K562 (cell line): ENCODE results near the gene SEC24C. TPM values are rescaled to one million over a fixed set of nuclear protein-coding genes. Genes with fewer than 3 reads are reported as not detected.

ENCODE experiments used
- ATAC-seq: fragments of 200-7000 bp; cut with Tn5 transposase; 3 replicates; pipeline ENCODE4 v1.9.1; 2020; ENCODE audit warnings: moderate library complexity
- BruUV-seq: library from RNA; stranded (reverse); fragments of 400-500 nt; replicated peaks from 2 replicates; lab custom pipeline; 2021; lab: Mats Ljungman, UMichigan
- CTCF ChIA-PET: fragments of 300-600 bp; formaldehyde crosslinking; extraction: SDS; loops from one replicate; lab custom pipeline; 2021; ENCODE audit warnings: low intra/inter-chr PET ratio; lab: Yijun Ruan, JAX
- POLR2A ChIA-PET: fragments of 300-600, 350-650 bp; sonication (Branson Sonifier 250); formaldehyde crosslinking; extraction: SDS; loops from one replicate; lab custom pipeline; 2021; ENCODE audit warnings: antibody characterized with exemption, inconsistent platforms; lab: Yijun Ruan, JAX
- DNase-seq, 4 experiments: peaks; one replicate each; pipeline versions ENCODE4 v3.0.0 to v3.0.0-alpha.2; 2011 to 2018; ENCODE audit warnings: low spot score in 3 of 4, mixed read lengths in 3 of 4; ENCODE audit errors: extremely low read depth in 1 of 4
- FAIRE-seq: peaks from 2 replicates; lab custom pipeline; 2011; peaks lifted over from hg19 to GRCh38; lab: Jason Lieb, UNC
- H2AFZ ChIP-seq: 2 replicates; pipeline ENCODE4 v1.6.0; 2011; ENCODE audit warnings: low read depth, low read length, control low read depth, inconsistent platforms
- H3K27ac ChIP-seq: fragments of 200-600 bp; 3 replicates; pipeline ENCODE4 v1.8.0; 2011; ENCODE audit warnings: low read depth, mild to moderate bottlenecking, control low read depth, inconsistent platforms, low read length, moderate library complexity, mixed read lengths; ENCODE audit errors: extremely low read depth
- H3K27me3 ChIP-seq, 2 experiments: fragments of 300-600 bp in 1 of 2; 2 replicates in 1 of 2; 3 replicates in 1 of 2; pipeline versions ENCODE4 v1.6.0 to v1.8.0; 2011; ENCODE audit warnings: inconsistent platforms in 2 of 2, low read length in 2 of 2, mild to moderate bottlenecking in 1 of 2, mixed read lengths in 1 of 2, moderate library complexity in 1 of 2; ENCODE audit not compliant: control insufficient read depth in 2 of 2, insufficient read depth in 2 of 2
- H3K36me3 ChIP-seq: fragments of 300-600 bp; 3 replicates; pipeline ENCODE4 v1.8.0; 2011; ENCODE audit warnings: mild to moderate bottlenecking, low read length, inconsistent platforms; ENCODE audit not compliant: control insufficient read depth, insufficient read depth
- H3K4me1 ChIP-seq, 2 experiments: fragments of 200-600 bp in 1 of 2; replicated peaks in 1 of 2; 2 replicates in 1 of 2; 3 replicates in 1 of 2; pipeline versions ENCODE4 v1.5.1 to v1.8.0; 2011; ENCODE audit warnings: inconsistent platforms in 2 of 2, low read length in 2 of 2, mild to moderate bottlenecking in 1 of 2, mixed read lengths in 1 of 2, moderate library complexity in 1 of 2; ENCODE audit not compliant: control insufficient read depth in 2 of 2, insufficient read depth in 2 of 2
- H3K4me2 ChIP-seq: 2 replicates; pipeline ENCODE4 v1.6.1; 2011; ENCODE audit warnings: low read length, control low read depth, inconsistent platforms, mixed read lengths; ENCODE audit not compliant: insufficient read depth
- H3K4me3 ChIP-seq: fragments of 200-600 bp; sonication (generic), shearing (Covaris generic); 2 replicates; pipeline ENCODE4 v1.5.1; 2016; ENCODE audit warnings: control low read depth, inconsistent platforms
- H3K79me2 ChIP-seq: fragments of 200-600 bp; 3 replicates; pipeline ENCODE4 v1.8.0; 2011; ENCODE audit warnings: low read length, inconsistent platforms; ENCODE audit not compliant: control insufficient read depth, insufficient read depth
- H3K9ac ChIP-seq, 2 experiments: 2 replicates each; pipeline versions ENCODE4 v1.6.0 to v1.6.1; 2011; ENCODE audit warnings: low read depth in 2 of 2, low read length in 2 of 2, control low read depth in 1 of 2, inconsistent platforms in 1 of 2, mild to moderate bottlenecking in 1 of 2, mixed read lengths in 1 of 2; ENCODE audit not compliant: insufficient read depth in 1 of 2
- H3K9me1 ChIP-seq: one replicate; pipeline ENCODE4 v1.6.0; 2011; ENCODE audit warnings: inconsistent platforms, mild to moderate bottlenecking, low read length, moderate library complexity; ENCODE audit not compliant: control insufficient read depth, insufficient read depth
- H3K9me3 ChIP-seq: replicated peaks from 2 replicates; pipeline ENCODE4 v1.5.1; 2011; ENCODE audit warnings: low read depth, low read length, inconsistent platforms; ENCODE audit not compliant: control insufficient read depth, insufficient read depth
- H4K20me1 ChIP-seq: replicated peaks from 2 replicates; pipeline ENCODE4 v1.6.1; 2011; ENCODE audit warnings: low read length, inconsistent platforms, mixed read lengths; ENCODE audit not compliant: control insufficient read depth, insufficient read depth
- ADNP ChIP-seq: fragments of 200-800 bp; sonication (Bioruptor generic); IDR thresholded peaks from 2 replicates; pipeline ENCODE4 v1.6.1; 2016; ENCODE audit warnings: missing genetic modification characterization, missing compliant biosample characterization
- BRCA1 ChIP-seq, 2 experiments: fragments of 450-650 bp in 1 of 2; sonication (generic) in 1 of 2; formaldehyde crosslinking in 1 of 2; IDR thresholded peaks; 2 replicates each; pipeline versions ENCODE4 v1.5.0 to v1.6.1; 2017 to 2020; ENCODE audit warnings: mild to moderate bottlenecking in 1 of 2, missing genetic modification reagents in 1 of 2
- FOXM1 ChIP-seq, 2 experiments: fragments of 450-650 bp in 1 of 2; sonication (generic) in 1 of 2; formaldehyde crosslinking in 1 of 2; IDR thresholded peaks; 2 replicates each; pipeline versions ENCODE4 v1.6.1 to v1.9.0; 2017 to 2022; ENCODE audit warnings: low read depth in 2 of 2, mild to moderate bottlenecking in 2 of 2, missing genetic modification reagents in 1 of 2, moderate library complexity in 1 of 2
- MEF2D ChIP-seq: conservative IDR thresholded peaks from 2 replicates; pipeline ENCODE4 v1.6.1; 2016; ENCODE audit warnings: low read depth, missing genetic modification characterization, missing compliant biosample characterization
- MTA3 ChIP-seq: fragments of 450-650 bp; formaldehyde crosslinking; IDR thresholded peaks from 2 replicates; pipeline ENCODE4 v1.6.1; 2017; ENCODE audit warnings: mild to moderate bottlenecking, borderline replicate concordance
- NFE2 ChIP-seq: IDR thresholded peaks from 2 replicates; pipeline ENCODE4 v1.6.1; 2014; ENCODE audit warnings: antibody characterized with exemption, low read depth
- TCF3 ChIP-seq: sonication (generic); formaldehyde crosslinking; IDR thresholded peaks from 2 replicates; pipeline ENCODE4 v1.4.0; 2020; ENCODE audit warnings: mild to moderate bottlenecking, missing genetic modification reagents
- ZBED1 ChIP-seq: IDR thresholded peaks from 2 replicates; pipeline ENCODE4 v1.6.1; 2014
- ZNF224 ChIP-seq: sonication (generic); formaldehyde crosslinking; IDR thresholded peaks from 2 replicates; pipeline ENCODE4 v1.8.0; 2022; ENCODE audit warnings: mild to moderate bottlenecking, missing genetic modification reagents
- WGBS: fragments of 100-300 bp; shearing (Covaris generic); methylation state at CpG from one replicate; pipeline ENCODE4 v1.1.6; 2016; ENCODE audit warnings: low coverage, mixed read lengths; ENCODE audit not compliant: insufficient coverage; ENCODE audit errors: missing lambda C conversion rate; 5-methylcytosine and 5-hydroxymethylcytosine counted together
- in situ Hi-C: fragments of 300-500 bp; cut with MboI; formaldehyde crosslinking; loops from 4 replicates; pipeline ENCODE4 v1.15.0; 2018; ENCODE audit warnings: inconsistent platforms, mixed read lengths
- intact Hi-C: fragments of 100-400 bp; cut with micrococcal nuclease; formaldehyde crosslinking; loops from 2 replicates; pipeline ENCODE4 v1.14.2; 2022
- polyA plus RNA-seq, 8 experiments: library from polyadenylated mRNA; depleted of rRNA in 4 of 8; stranded (reverse) in 5 of 8; unstranded in 3 of 8; fragments of >200 nt; fragmentation: Nextera tagmentation in 2 of 8; fragmentation: Illumina TruSeq in 1 of 8; extraction: Ambion mirVana in 2 of 8; extraction: Trizol in 1 of 8; gene quantifications; 2 replicates each; pipeline versions ENCODE4 v1.2.1 to v1.2.3, GENCODE V29; 2011 to 2014; ENCODE audit warnings: inconsistent platforms in 1 of 8, missing spikeins in 1 of 8
- total RNA-seq, 7 experiments: library from RNA; depleted of rRNA in 6 of 7; stranded (reverse); fragments of >200 nt in 6 of 7; fragmentation: Illumina TruSeq in 2 of 7; extraction: Trizol in 2 of 7; gene quantifications; 2 replicates each; pipeline versions ENCODE4 v1.2.1 to v1.2.3, GENCODE V29; 2011 to 2021; ENCODE audit warnings: low replicate concordance in 1 of 7
- TF ChIP-seq, protein P1 (sequence below): fragments of 200-800 bp; sonication (Bioruptor generic); IDR thresholded peaks from 2 replicates; pipeline ENCODE4 v1.6.1; 2017; ENCODE audit warnings: missing genetic modification characterization, missing compliant biosample characterization
- TF ChIP-seq, protein P2 (sequence below): sonication (generic); formaldehyde crosslinking; IDR thresholded peaks from 2 replicates; pipeline ENCODE4 v1.9.0; 2022; ENCODE audit warnings: mild to moderate bottlenecking, missing genetic modification reagents
- TF ChIP-seq, protein P3 (sequence below): IDR thresholded peaks from 2 replicates; pipeline ENCODE4 v1.6.1; 2012; ENCODE audit warnings: low read depth, low read length, improper control_type of control experiment, borderline replicate concordance
- TF ChIP-seq, protein P4 (sequence below): fragments of 250-450 bp; sonication (Bioruptor Pico); IDR thresholded peaks from 2 replicates; pipeline ENCODE4 v1.4.0; 2020

Gene SEC24C
- total and polyA plus RNA-seq, 9 of the 15 experiments (the other 6 are each of a cell fraction or from before 2014, with no cell fraction given) = 19.0 to 115 (median 70.5) TPM

DNA sequence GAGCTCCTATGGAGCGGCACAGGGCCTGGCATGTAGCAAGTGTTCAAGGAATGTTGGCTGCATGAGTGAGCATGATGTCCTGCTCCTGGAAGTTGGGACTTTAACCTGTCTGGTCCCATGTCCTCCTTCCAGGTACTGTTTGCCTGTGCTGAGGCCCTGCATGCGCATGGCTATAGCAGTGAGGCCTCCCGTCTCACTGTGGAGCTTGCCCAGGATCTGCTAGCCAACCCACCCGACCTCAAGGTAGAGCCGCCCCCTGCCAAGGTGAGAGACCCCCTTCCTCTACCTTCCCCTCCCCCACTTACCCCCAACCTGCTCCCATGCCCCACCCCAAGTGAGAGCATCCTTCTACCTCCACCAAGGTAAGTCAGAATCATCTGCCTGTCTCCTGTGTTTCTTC lies 49.3 kb downstream of the SEC24C start:
- no peak for ATAC-seq
- intact Hi-C loops = no loop called here
- TF ChIP-seq MEF2D (tag) (no peak), MTA3 (no peak), NFE2 (no peak), TCF3 (CRISPR knock-in tag) (no peak), ADNP (tag) (no peak), ZBED1 (no peak), FOXM1 (IDR thresholded peaks at IDR 0.05; ENCODE audit: low read depth) (no peak), FOXM1 (CRISPR knock-in tag; IDR thresholded peaks at IDR 0.05; ENCODE audit: low read depth) (no peak), BRCA1 (IDR thresholded peaks at IDR 0.05) (no peak), BRCA1 (CRISPR knock-in tag; IDR thresholded peaks at IDR 0.05) (no peak), ZNF224 (CRISPR knock-in tag) (no peak)
- TF ChIP-seq, protein P1, sequence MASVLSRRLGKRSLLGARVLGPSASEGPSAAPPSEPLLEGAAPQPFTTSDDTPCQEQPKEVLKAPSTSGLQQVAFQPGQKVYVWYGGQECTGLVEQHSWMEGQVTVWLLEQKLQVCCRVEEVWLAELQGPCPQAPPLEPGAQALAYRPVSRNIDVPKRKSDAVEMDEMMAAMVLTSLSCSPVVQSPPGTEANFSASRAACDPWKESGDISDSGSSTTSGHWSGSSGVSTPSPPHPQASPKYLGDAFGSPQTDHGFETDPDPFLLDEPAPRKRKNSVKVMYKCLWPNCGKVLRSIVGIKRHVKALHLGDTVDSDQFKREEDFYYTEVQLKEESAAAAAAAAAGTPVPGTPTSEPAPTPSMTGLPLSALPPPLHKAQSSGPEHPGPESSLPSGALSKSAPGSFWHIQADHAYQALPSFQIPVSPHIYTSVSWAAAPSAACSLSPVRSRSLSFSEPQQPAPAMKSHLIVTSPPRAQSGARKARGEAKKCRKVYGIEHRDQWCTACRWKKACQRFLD = no peak
- TF ChIP-seq, protein P2, sequence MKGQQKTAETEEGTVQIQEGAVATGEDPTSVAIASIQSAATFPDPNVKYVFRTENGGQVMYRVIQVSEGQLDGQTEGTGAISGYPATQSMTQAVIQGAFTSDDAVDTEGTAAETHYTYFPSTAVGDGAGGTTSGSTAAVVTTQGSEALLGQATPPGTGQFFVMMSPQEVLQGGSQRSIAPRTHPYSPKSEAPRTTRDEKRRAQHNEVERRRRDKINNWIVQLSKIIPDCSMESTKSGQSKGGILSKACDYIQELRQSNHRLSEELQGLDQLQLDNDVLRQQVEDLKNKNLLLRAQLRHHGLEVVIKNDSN = no peak
- TF ChIP-seq, protein P3, sequence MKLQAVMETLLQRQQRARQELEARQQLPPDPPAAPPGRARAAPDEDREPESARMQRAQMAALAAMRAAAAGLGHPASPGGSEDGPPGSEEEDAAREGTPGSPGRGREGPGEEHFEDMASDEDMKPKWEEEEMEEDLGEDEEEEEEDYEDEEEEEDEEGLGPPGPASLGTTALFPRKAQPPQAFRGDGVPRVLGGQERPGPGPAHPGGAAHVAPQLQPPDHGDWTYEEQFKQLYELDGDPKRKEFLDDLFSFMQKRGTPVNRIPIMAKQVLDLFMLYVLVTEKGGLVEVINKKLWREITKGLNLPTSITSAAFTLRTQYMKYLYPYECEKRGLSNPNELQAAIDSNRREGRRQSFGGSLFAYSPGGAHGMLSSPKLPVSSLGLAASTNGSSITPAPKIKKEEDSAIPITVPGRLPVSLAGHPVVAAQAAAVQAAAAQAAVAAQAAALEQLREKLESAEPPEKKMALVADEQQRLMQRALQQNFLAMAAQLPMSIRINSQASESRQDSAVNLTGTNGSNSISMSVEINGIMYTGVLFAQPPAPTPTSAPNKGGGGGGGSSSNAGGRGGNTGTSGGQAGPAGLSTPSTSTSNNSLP = no peak
- TF ChIP-seq, protein P4, sequence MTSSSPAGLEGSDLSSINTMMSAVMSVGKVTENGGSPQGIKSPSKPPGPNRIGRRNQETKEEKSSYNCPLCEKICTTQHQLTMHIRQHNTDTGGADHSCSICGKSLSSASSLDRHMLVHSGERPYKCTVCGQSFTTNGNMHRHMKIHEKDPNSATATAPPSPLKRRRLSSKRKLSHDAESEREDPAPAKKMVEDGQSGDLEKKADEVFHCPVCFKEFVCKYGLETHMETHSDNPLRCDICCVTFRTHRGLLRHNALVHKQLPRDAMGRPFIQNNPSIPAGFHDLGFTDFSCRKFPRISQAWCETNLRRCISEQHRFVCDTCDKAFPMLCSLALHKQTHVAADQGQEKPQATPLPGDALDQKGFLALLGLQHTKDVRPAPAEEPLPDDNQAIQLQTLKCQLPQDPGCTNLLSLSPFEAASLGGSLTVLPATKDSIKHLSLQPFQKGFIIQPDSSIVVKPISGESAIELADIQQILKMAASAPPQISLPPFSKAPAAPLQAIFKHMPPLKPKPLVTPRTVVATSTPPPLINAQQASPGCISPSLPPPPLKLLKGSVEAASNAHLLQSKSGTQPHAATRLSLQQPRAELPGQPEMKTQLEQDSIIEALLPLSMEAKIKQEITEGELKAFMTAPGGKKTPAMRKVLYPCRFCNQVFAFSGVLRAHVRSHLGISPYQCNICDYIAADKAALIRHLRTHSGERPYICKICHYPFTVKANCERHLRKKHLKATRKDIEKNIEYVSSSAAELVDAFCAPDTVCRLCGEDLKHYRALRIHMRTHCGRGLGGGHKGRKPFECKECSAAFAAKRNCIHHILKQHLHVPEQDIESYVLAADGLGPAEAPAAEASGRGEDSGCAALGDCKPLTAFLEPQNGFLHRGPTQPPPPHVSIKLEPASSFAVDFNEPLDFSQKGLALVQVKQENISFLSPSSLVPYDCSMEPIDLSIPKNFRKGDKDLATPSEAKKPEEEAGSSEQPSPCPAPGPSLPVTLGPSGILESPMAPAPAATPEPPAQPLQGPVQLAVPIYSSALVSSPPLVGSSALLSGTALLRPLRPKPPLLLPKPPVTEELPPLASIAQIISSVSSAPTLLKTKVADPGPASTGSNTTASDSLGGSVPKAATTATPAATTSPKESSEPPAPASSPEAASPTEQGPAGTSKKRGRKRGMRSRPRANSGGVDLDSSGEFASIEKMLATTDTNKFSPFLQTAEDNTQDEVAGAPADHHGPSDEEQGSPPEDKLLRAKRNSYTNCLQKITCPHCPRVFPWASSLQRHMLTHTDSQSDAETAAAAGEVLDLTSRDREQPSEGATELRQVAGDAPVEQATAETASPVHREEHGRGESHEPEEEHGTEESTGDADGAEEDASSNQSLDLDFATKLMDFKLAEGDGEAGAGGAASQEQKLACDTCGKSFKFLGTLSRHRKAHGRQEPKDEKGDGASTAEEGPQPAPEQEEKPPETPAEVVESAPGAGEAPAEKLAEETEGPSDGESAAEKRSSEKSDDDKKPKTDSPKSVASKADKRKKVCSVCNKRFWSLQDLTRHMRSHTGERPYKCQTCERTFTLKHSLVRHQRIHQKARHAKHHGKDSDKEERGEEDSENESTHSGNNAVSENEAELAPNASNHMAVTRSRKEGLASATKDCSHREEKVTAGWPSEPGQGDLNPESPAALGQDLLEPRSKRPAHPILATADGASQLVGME (CRISPR knock-in tag) = no peak

More for the DNA sequence above, 49.3 kb downstream of the SEC24C start:
- 84% methylated on average over 5 of the region's 5 CpGs for WGBS
- Histone ChIP-seq H3K4me1 (no peaks in the 10 kb centered on the region; a peak in 1 of 5 replicates), H3K27me3 (no peaks in the 10 kb centered on the region), H3K4me2 (no peak overlapping the region), H3K4me3 (no peak overlapping the region), H3K9me3 (no peaks in the 10 kb centered on the region), H3K27ac (no peak overlapping the region), H3K9ac (no peak overlapping the region), H4K20me1 (no peaks in the 10 kb centered on the region), H3K9me1 (peaks cover 3% of the 10 kb centered on the region), H3K79me2 (no peaks in the 10 kb centered on the region), H3K36me3 (peaks cover 89% of the 10 kb centered on the region; the same call in 2 of the 3 replicates), H2AFZ (no peak overlapping the region)
- DNase-seq (no peak), FAIRE-seq (no peak)
- ChIA-PET CTCF (no interaction called here), POLR2A (interaction anchor here (1.1 to 9.0 kb wide), 5 partner anchors 8 to 16 kb away, joined by 3 to 61 read pairs (median 6); partner anchors contain the start of genes CHCHD1 and ZSWIM8)
- BruUV-seq = no TSS peak
- in situ Hi-C loops = no loop called here
